HepG2 (cell line): Measurements from ENCODE around the gene EPB41L1. TPM values are rescaled to one million over a fixed set of nuclear protein-coding genes. Genes with fewer than 3 reads are reported as not detected.

Source experiments
- CREM ChIP-seq, 2 experiments: sonication (generic) in 1 of 2; formaldehyde crosslinking in 1 of 2; IDR thresholded peaks; 2 replicates each; pipeline versions ENCODE4 v1.4.0 to v1.6.1; 2016 to 2020; ENCODE audit warnings: antibody characterized with exemption in 1 of 2, mild to moderate bottlenecking in 1 of 2, missing genetic modification reagents in 1 of 2
- DNMT3B ChIP-seq: conservative IDR thresholded peaks from 2 replicates; pipeline ENCODE4 v1.6.1; 2016; ENCODE audit warnings: missing biosample characterization, control low read depth
- HNF4A ChIP-seq: sonication (generic); formaldehyde crosslinking; IDR thresholded peaks from 2 replicates; pipeline ENCODE4 v1.4.0; 2020; ENCODE audit warnings: missing genetic modification reagents
- PPARG ChIP-seq: conservative IDR thresholded peaks from 2 replicates; pipeline ENCODE4 v1.6.1; 2016; ENCODE audit warnings: missing biosample characterization, missing genetic modification reagents
- SNRNP70 ChIP-seq: fragments of 200-400 bp; formaldehyde crosslinking; IDR thresholded peaks from 2 replicates; pipeline ENCODE4 v1.6.1; 2017; ENCODE audit warnings: mild to moderate bottlenecking, low read depth, low read length, moderate library complexity
- SRSF4 ChIP-seq: fragments of 200-400 bp; formaldehyde crosslinking; IDR thresholded peaks from one replicate; pipeline ENCODE4 v1.6.1; 2018; ENCODE audit warnings: mild to moderate bottlenecking, low read depth, low read length, moderate library complexity; ENCODE audit not compliant: poor library complexity, severe bottlenecking
- SRSF9 ChIP-seq: fragments of 200-400 bp; formaldehyde crosslinking; IDR thresholded peaks from 2 replicates; pipeline ENCODE4 v1.6.1; 2018; ENCODE audit warnings: borderline replicate concordance, mild to moderate bottlenecking, low read depth, low read length; ENCODE audit not compliant: insufficient read depth, poor library complexity, severe bottlenecking
- TCF12 ChIP-seq, 2 experiments: fragments of 450-650 bp in 1 of 2; sonication (generic) in 1 of 2; formaldehyde crosslinking in 1 of 2; IDR thresholded peaks; 2 replicates each; pipeline versions ENCODE4 v1.6.1 to v1.8.0; 2017 to 2022; ENCODE audit warnings: antibody characterized with exemption in 1 of 2, mild to moderate bottlenecking in 1 of 2, missing genetic modification reagents in 1 of 2, moderate library complexity in 1 of 2
- TCF7L2 ChIP-seq: IDR thresholded peaks from 2 replicates; pipeline ENCODE4 v1.6.1; 2011; ENCODE audit warnings: mild to moderate bottlenecking, low read depth, low read length, moderate library complexity
- ZFY ChIP-seq: sonication (generic); formaldehyde crosslinking; IDR thresholded peaks from 2 replicates; pipeline ENCODE4 v1.4.0; 2020; ENCODE audit warnings: missing genetic modification reagents
- ZNF382 ChIP-seq: sonication (generic); formaldehyde crosslinking; IDR thresholded peaks from 2 replicates; pipeline ENCODE4 v1.5.0; 2020; ENCODE audit warnings: missing genetic modification reagents, mild to moderate bottlenecking, borderline replicate concordance
- ZNF598 ChIP-seq: sonication (generic); formaldehyde crosslinking; IDR thresholded peaks from 2 replicates; pipeline ENCODE4 v1.5.1; 2020; ENCODE audit warnings: mild to moderate bottlenecking, missing genetic modification reagents, borderline replicate concordance
- ZSCAN20 ChIP-seq: sonication (generic); formaldehyde crosslinking; IDR thresholded peaks from 2 replicates; pipeline ENCODE4 v1.4.0; 2020; ENCODE audit warnings: missing genetic modification reagents, mild to moderate bottlenecking, borderline replicate concordance
- ZSCAN29 ChIP-seq: sonication (generic); formaldehyde crosslinking; conservative IDR thresholded peaks from 2 replicates; pipeline ENCODE4 v1.4.0; 2020; ENCODE audit warnings: mild to moderate bottlenecking, missing genetic modification reagents
- polyA plus RNA-seq, 8 experiments: library from polyadenylated mRNA; depleted of rRNA in 3 of 8; stranded (reverse) in 7 of 8; unstranded in 1 of 8; fragments of >200 nt; fragmentation: Illumina TruSeq in 4 of 8; extraction: Trizol in 4 of 8; gene quantifications; 2 replicates each; pipeline versions ENCODE4 v1.2.1 to v1.2.3, GENCODE V29; 2011 to 2016; ENCODE audit warnings: low read depth in 4 of 8, missing spikeins in 1 of 8, mixed read lengths in 1 of 8; ENCODE audit not compliant: insufficient read depth in 1 of 8
- total RNA-seq, 5 experiments: library from RNA; depleted of rRNA; stranded (reverse); fragments of >200 nt; fragmentation: Illumina TruSeq; extraction: Trizol; gene quantifications; 2 replicates each; pipeline ENCODE4 v1.2.3, GENCODE V29; 2016; ENCODE audit warnings: low read depth in 1 of 5
- TF ChIP-seq, protein P1 (sequence below): sonication (generic); formaldehyde crosslinking; IDR thresholded peaks from 2 replicates; pipeline ENCODE4 v1.5.1; 2020; ENCODE audit warnings: missing genetic modification reagents, mild to moderate bottlenecking, borderline replicate concordance
- TF ChIP-seq, protein P2 (sequence below): sonication (generic); formaldehyde crosslinking; IDR thresholded peaks from 2 replicates; pipeline ENCODE4 v1.5.1; 2020; ENCODE audit warnings: mild to moderate bottlenecking, missing genetic modification reagents, borderline replicate concordance
- TF ChIP-seq, protein P3 (sequence below): sonication (generic); formaldehyde crosslinking; IDR thresholded peaks from 2 replicates; pipeline ENCODE4 v1.4.0; 2020; ENCODE audit warnings: missing genetic modification reagents

EPB41L1 gene
- total and polyA plus RNA-seq, 2 of the 13 experiments (the other 11 are each of a cell fraction or from before 2014, with no cell fraction given), result 16.7 to 39.0 TPM

DNA sequence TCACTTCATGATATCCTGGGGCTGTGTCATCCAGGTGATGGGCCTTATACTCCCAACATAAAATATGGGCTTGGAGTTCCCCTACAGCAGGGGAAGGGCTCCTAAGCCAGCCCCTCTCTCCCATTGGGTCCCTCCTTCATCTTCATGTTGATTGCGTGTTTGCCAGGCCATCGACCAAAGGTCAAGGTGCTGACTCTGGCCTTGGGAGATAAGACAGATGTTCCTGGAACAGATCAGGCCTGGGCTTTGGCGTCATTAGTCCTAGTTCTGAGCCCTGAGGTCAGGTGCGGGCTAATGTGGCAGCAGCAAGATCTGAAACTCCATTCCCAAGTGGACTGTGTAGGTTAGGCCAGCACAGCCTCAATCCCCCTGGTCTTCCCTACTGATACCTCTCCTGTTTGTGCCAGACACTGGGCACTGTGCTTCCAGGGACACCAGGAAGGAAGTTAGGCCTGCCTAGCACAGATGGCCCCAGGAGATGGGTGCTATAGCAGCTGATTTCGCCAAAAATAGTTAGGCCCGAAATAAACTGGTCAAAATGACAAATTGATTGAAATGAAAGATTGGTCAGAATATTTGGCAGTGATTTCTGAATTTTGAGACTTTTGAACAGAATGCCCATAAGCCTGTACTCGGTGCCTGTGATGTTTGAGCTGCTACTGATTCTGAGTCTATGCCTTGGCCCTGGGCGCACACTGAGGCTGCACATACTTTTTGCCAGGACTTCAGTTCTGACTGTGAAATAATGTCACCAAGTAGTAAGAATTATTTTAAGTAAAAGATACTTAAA, 28.8 kb downstream of the EPB41L1 start (continued):
- TF ChIP-seq ZFY (CRISPR knock-in tag) (peak; percentile 86), ZSCAN29 (CRISPR knock-in tag) (peak; percentile 70; the same call in 1 of the 2 replicates), DNMT3B (CRISPR knock-in tag) (no peak), TCF7L2 (no peak), ZSCAN20 (no peak), ZNF382 (CRISPR knock-in tag) (no peak), SRSF9 (no peak), SRSF4 (no peak), PPARG (peak; percentile 81), TCF12 (IDR thresholded peaks at IDR 0.05) (no peak), TCF12 (CRISPR knock-in tag; IDR thresholded peaks at IDR 0.05) (no peak), CREM (IDR thresholded peaks at IDR 0.05) (peak; percentile 88), CREM (CRISPR knock-in tag; IDR thresholded peaks at IDR 0.05) (no peak), SNRNP70 (no peak), HNF4A (CRISPR knock-in tag) (peak; percentile 99), ZNF598 (CRISPR knock-in tag) (peak; percentile 81; the same call in 1 of the 2 replicates)
- TF ChIP-seq, protein P1, sequence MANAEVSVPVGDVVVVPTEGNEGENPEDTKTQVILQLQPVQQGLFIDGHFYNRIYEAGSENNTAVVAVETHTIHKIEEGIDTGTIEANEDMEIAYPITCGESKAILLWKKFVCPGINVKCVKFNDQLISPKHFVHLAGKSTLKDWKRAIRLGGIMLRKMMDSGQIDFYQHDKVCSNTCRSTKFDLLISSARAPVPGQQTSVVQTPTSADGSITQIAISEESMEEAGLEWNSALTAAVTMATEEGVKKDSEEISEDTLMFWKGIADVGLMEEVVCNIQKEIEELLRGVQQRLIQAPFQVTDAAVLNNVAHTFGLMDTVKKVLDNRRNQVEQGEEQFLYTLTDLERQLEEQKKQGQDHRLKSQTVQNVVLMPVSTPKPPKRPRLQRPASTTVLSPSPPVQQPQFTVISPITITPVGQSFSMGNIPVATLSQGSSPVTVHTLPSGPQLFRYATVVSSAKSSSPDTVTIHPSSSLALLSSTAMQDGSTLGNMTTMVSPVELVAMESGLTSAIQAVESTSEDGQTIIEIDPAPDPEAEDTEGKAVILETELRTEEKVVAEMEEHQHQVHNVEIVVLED (CRISPR knock-in tag), result peak; percentile 66; the same call in 1 of the 2 replicates
- TF ChIP-seq, protein P2, sequence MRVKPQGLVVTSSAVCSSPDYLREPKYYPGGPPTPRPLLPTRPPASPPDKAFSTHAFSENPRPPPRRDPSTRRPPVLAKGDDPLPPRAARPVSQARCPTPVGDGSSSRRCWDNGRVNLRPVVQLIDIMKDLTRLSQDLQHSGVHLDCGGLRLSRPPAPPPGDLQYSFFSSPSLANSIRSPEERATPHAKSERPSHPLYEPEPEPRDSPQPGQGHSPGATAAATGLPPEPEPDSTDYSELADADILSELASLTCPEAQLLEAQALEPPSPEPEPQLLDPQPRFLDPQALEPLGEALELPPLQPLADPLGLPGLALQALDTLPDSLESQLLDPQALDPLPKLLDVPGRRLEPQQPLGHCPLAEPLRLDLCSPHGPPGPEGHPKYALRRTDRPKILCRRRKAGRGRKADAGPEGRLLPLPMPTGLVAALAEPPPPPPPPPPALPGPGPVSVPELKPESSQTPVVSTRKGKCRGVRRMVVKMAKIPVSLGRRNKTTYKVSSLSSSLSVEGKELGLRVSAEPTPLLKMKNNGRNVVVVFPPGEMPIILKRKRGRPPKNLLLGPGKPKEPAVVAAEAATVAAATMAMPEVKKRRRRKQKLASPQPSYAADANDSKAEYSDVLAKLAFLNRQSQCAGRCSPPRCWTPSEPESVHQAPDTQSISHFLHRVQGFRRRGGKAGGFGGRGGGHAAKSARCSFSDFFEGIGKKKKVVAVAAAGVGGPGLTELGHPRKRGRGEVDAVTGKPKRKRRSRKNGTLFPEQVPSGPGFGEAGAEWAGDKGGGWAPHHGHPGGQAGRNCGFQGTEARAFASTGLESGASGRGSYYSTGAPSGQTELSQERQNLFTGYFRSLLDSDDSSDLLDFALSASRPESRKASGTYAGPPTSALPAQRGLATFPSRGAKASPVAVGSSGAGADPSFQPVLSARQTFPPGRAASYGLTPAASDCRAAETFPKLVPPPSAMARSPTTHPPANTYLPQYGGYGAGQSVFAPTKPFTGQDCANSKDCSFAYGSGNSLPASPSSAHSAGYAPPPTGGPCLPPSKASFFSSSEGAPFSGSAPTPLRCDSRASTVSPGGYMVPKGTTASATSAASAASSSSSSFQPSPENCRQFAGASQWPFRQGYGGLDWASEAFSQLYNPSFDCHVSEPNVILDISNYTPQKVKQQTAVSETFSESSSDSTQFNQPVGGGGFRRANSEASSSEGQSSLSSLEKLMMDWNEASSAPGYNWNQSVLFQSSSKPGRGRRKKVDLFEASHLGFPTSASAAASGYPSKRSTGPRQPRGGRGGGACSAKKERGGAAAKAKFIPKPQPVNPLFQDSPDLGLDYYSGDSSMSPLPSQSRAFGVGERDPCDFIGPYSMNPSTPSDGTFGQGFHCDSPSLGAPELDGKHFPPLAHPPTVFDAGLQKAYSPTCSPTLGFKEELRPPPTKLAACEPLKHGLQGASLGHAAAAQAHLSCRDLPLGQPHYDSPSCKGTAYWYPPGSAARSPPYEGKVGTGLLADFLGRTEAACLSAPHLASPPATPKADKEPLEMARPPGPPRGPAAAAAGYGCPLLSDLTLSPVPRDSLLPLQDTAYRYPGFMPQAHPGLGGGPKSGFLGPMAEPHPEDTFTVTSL (CRISPR knock-in tag), result peak; percentile 74; the same call in 1 of the 2 replicates
- TF ChIP-seq, protein P3, sequence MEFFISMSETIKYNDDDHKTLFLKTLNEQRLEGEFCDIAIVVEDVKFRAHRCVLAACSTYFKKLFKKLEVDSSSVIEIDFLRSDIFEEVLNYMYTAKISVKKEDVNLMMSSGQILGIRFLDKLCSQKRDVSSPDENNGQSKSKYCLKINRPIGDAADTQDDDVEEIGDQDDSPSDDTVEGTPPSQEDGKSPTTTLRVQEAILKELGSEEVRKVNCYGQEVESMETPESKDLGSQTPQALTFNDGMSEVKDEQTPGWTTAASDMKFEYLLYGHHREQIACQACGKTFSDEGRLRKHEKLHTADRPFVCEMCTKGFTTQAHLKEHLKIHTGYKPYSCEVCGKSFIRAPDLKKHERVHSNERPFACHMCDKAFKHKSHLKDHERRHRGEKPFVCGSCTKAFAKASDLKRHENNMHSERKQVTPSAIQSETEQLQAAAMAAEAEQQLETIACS (CRISPR knock-in tag), result no peak
